Ovary (tissue), 1 donor: ENCODE measurements around the gene IQGAP2.

Experiments used
- EP300 ChIP-seq: sonication (generic); formaldehyde crosslinking; IDR thresholded peaks from one replicate; pipeline ENCODE4 v1.6.1; 2017; ENCODE audit warnings: antibody characterized with exemption
- POLR2A ChIP-seq: fragments of 450-650 bp; IDR thresholded peaks from one replicate; pipeline ENCODE4 v1.6.1; 2017; ENCODE audit warnings: antibody characterized with exemption, mild to moderate bottlenecking, moderate library complexity

- TF ChIP-seq POLR2A: no peak
- no peak for TF ChIP-seq EP300
Measured at GRCh38 chr5:76413746-76414145, 10.7 kb downstream of the IQGAP2 start.
